ENCODE results near the gene TMEM11.

DNA sequence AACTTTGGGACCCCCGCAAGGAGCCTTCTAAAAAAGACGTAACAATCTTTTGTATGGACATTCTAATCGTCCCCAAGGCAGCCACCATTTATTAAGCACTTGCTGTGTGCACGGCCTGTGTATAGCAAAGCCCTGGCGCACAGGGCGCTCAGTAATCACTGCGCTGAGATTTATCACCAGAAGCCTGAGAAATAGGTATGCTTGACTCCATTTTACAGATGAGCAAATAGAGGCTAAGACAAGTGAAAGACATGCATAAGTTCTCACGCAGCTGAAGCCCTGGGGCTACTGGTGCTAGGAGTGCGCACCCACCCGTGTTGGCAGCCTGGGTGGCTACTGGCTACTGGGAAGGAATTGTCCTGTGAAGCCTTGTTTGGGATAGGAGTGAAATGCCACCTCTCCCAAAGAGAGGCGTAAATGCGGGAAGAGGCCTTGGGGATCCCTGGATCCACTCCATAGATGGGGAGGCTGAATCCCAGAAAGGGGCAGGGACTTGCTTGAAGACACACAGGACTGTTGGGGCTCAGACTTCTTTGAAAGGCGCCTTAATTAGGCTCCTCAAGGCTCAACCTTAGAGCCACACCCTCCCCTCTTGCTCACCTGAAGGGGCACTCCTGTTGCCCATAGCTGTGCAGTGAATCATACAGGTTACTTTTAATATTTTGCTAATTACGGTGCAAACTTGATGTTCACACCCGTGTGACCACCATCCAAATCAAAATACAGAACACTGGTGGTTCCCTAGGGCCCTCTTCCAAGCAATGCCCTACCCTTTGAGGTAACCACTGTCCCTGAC lies 39.9 kb upstream of the TMEM11 start:
- TF ChIP-seq, protein P1, sequence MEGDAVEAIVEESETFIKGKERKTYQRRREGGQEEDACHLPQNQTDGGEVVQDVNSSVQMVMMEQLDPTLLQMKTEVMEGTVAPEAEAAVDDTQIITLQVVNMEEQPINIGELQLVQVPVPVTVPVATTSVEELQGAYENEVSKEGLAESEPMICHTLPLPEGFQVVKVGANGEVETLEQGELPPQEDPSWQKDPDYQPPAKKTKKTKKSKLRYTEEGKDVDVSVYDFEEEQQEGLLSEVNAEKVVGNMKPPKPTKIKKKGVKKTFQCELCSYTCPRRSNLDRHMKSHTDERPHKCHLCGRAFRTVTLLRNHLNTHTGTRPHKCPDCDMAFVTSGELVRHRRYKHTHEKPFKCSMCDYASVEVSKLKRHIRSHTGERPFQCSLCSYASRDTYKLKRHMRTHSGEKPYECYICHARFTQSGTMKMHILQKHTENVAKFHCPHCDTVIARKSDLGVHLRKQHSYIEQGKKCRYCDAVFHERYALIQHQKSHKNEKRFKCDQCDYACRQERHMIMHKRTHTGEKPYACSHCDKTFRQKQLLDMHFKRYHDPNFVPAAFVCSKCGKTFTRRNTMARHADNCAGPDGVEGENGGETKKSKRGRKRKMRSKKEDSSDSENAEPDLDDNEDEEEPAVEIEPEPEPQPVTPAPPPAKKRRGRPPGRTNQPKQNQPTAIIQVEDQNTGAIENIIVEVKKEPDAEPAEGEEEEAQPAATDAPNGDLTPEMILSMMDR (IDR thresholded peaks at IDR 0.05 in 4 of 5, conservative IDR thresholded peaks at IDR 0.05 in 1 of 5), result no peak
- TF ChIP-seq POLR2A (IDR thresholded peaks at IDR 0.05), result no peak
